H1 (cell line): Measurements from ENCODE around the gene LRRC4C. TPM values are rescaled to one million over a fixed set of nuclear protein-coding genes. Genes with fewer than 3 reads are reported as not detected.

Experiments used
- CTCF ChIA-PET: fragments of 300-600 bp; sonication (Branson Sonifier 250); formaldehyde crosslinking; loops from one replicate; lab custom pipeline; 2021; ENCODE audit not compliant: partially characterized antibody; lab: Charles Lee
- POLR2A ChIA-PET: fragments of 300-600 bp; sonication (Branson Sonifier 250); formaldehyde crosslinking; loops from one replicate; lab custom pipeline; 2021; ENCODE audit warnings: inconsistent platforms; ENCODE audit not compliant: partially characterized antibody; lab: Charles Lee
- DNase-seq, 2 experiments: peaks; one replicate each; pipeline versions ENCODE4 v3.0.0 to v3.0.0-alpha.2; 2010 to 2022; ENCODE audit warnings: low spot score in 2 of 2, low read depth in 1 of 2, mixed read lengths in 1 of 2
- FAIRE-seq: peaks from 2 replicates; lab custom pipeline; 2011; peaks lifted over from hg19 to GRCh38; lab: Jason Lieb, UNC
- H2AFZ ChIP-seq: 2 replicates; pipeline ENCODE4 v1.8.1; 2012; ENCODE audit warnings: low read length, inconsistent platforms
- H2AK5ac ChIP-seq: 2 replicates; pipeline ENCODE4 v1.6.1; 2013; ENCODE audit warnings: low read depth, low read length
- H2BK120ac ChIP-seq: replicated peaks from 2 replicates; pipeline ENCODE3; 2013; ENCODE audit warnings: low read depth, low read length, inconsistent platforms
- H2BK12ac ChIP-seq: 2 replicates; pipeline ENCODE4 v1.6.1; 2013; ENCODE audit warnings: low read depth, low read length
- H2BK15ac ChIP-seq: 2 replicates; pipeline ENCODE4 v1.6.1; 2013; ENCODE audit warnings: low read length
- H2BK20ac ChIP-seq: 2 replicates; pipeline ENCODE4 v1.6.1; 2013; ENCODE audit warnings: low read length
- H2BK5ac ChIP-seq: 2 replicates; pipeline ENCODE4 v1.6.1; 2013; ENCODE audit warnings: low read depth, low read length
- H3K14ac ChIP-seq: 2 replicates; pipeline ENCODE4 v1.6.1; 2013; ENCODE audit warnings: inconsistent platforms; ENCODE audit not compliant: insufficient read length
- H3K18ac ChIP-seq: 2 replicates; pipeline ENCODE4 v1.6.1; 2013; ENCODE audit warnings: low read length; ENCODE audit errors: extremely low read depth
- H3K23ac ChIP-seq: 2 replicates; pipeline ENCODE4 v1.6.1; 2013; ENCODE audit warnings: inconsistent platforms; ENCODE audit not compliant: insufficient read length
- H3K23me2 ChIP-seq: 2 replicates; pipeline ENCODE4 v1.6.1; 2013; ENCODE audit warnings: low read depth, low read length
- H3K27ac ChIP-seq: 2 replicates; pipeline ENCODE4 v1.6.1; 2011; ENCODE audit warnings: low read depth, low read length, inconsistent platforms
- H3K27me3 ChIP-seq, 4 experiments: replicated peaks in 1 of 4; 1 replicate in 1 of 4; 2 replicates in 3 of 4; pipeline versions ENCODE4 v1.6.1 to v1.8.1; 2011 to 2013; ENCODE audit warnings: low read length in 3 of 4, mild to moderate bottlenecking in 3 of 4, inconsistent platforms in 2 of 4, mixed read lengths in 2 of 4, moderate library complexity in 1 of 4; ENCODE audit not compliant: control insufficient read depth in 3 of 4, insufficient read depth in 3 of 4; ENCODE audit errors: extremely low read depth in 1 of 4
- H3K36me3 ChIP-seq, 4 experiments: 2 replicates each; pipeline versions ENCODE4 v1.6.1 to v1.8.1; 2011 to 2013; ENCODE audit warnings: mild to moderate bottlenecking in 4 of 4, low read length in 3 of 4, moderate library complexity in 2 of 4, control low read depth in 1 of 4, inconsistent platforms in 1 of 4; ENCODE audit not compliant: insufficient read depth in 4 of 4, control insufficient read depth in 2 of 4
- H3K4ac ChIP-seq: replicated peaks from 2 replicates; pipeline ENCODE3; 2013; ENCODE audit warnings: low read length, low read depth, mixed read lengths, inconsistent platforms; ENCODE audit not compliant: insufficient read length
- H3K4me1 ChIP-seq, 4 experiments: replicated peaks in 1 of 4; 1 replicate in 1 of 4; 2 replicates in 3 of 4; pipeline versions ENCODE4 v1.6.1 to v1.8.1; 2011 to 2013; ENCODE audit warnings: low read length in 3 of 4, inconsistent platforms in 2 of 4, mixed read lengths in 1 of 4; ENCODE audit not compliant: insufficient read depth in 4 of 4, control insufficient read depth in 3 of 4
- H3K4me2 ChIP-seq, 2 experiments: 2 replicates each; pipeline versions ENCODE4 v1.6.1 to v1.8.1; 2011 to 2013; ENCODE audit warnings: low read depth in 2 of 2, low read length in 2 of 2, control low read depth in 1 of 2, inconsistent platforms in 1 of 2, mild to moderate bottlenecking in 1 of 2; ENCODE audit not compliant: insufficient read depth in 1 of 2
- H3K4me3 ChIP-seq, 4 experiments: fragments of 200-600, 300-600 bp in 1 of 4; sonication (generic), shearing (Covaris generic), sonication (Bioruptor Twin) in 1 of 4; 2 replicates each; pipeline versions ENCODE4 v1.5.1 to v1.8.1; 2011 to 2016; ENCODE audit warnings: low read length in 4 of 4, low read depth in 3 of 4, control low read depth in 2 of 4, inconsistent platforms in 2 of 4, mild to moderate bottlenecking in 2 of 4, mixed read lengths in 1 of 4, moderate library complexity in 1 of 4; ENCODE audit not compliant: insufficient read depth in 2 of 4; ENCODE audit errors: extremely low read depth in 1 of 4
- H3K56ac ChIP-seq: replicated peaks from 2 replicates; pipeline ENCODE3; 2013; ENCODE audit warnings: low read depth, mild to moderate bottlenecking, mixed read lengths, low read length, inconsistent platforms; ENCODE audit not compliant: insufficient read length
- H3K79me1 ChIP-seq: 2 replicates; pipeline ENCODE4 v1.6.1; 2013; ENCODE audit warnings: low read depth, low read length, control low read depth
- H3K79me2 ChIP-seq, 2 experiments: 2 replicates each; pipeline versions ENCODE4 v1.6.1 to v1.8.1; 2012 to 2013; ENCODE audit warnings: low read length in 2 of 2, mild to moderate bottlenecking in 2 of 2, inconsistent platforms in 1 of 2; ENCODE audit not compliant: insufficient read depth in 2 of 2, control insufficient read depth in 1 of 2
- H3K9ac ChIP-seq, 4 experiments: replicated peaks in 1 of 4; 1 replicate in 1 of 4; 2 replicates in 3 of 4; pipeline versions ENCODE4 v1.6.1 to v1.8.1; 2011 to 2013; ENCODE audit warnings: low read depth in 3 of 4, low read length in 3 of 4, control low read depth in 2 of 4, mild to moderate bottlenecking in 2 of 4, moderate library complexity in 2 of 4, inconsistent platforms in 1 of 4; ENCODE audit errors: extremely low read depth in 1 of 4
- H3K9me3 ChIP-seq, 2 experiments: 2 replicates each; pipeline versions ENCODE4 v1.6.1 to v1.8.1; 2012 to 2013; ENCODE audit warnings: mild to moderate bottlenecking in 2 of 2, moderate library complexity in 2 of 2, control low read depth in 1 of 2, inconsistent platforms in 1 of 2, low read depth in 1 of 2, low read length in 1 of 2, mixed read lengths in 1 of 2; ENCODE audit not compliant: insufficient read depth in 2 of 2
- H4K20me1 ChIP-seq, 2 experiments: replicated peaks in 1 of 2; 2 replicates each; pipeline versions ENCODE3 to v1.8.1; 2011 to 2013; ENCODE audit warnings: inconsistent platforms in 2 of 2, low read length in 2 of 2, mild to moderate bottlenecking in 1 of 2; ENCODE audit not compliant: insufficient read depth in 2 of 2, control insufficient read depth in 1 of 2
- H4K5ac ChIP-seq: 2 replicates; pipeline ENCODE4 v1.6.1; 2013; ENCODE audit warnings: low read length, low read depth, mixed read lengths, inconsistent platforms; ENCODE audit not compliant: insufficient read length
- H4K8ac ChIP-seq: 2 replicates; pipeline ENCODE4 v1.8.0; 2013; ENCODE audit warnings: mild to moderate bottlenecking, moderate library complexity, low read length, inconsistent platforms; ENCODE audit not compliant: insufficient read depth; ENCODE audit errors: extremely low read depth
- H4K91ac ChIP-seq: replicated peaks from 2 replicates; pipeline ENCODE3; 2013; ENCODE audit warnings: low read length, mixed read lengths, inconsistent platforms; ENCODE audit not compliant: insufficient read length
- CBX8 ChIP-seq: fragments of 300-800, 300-1000 bp; sonication (generic); IDR thresholded peaks from 2 replicates; pipeline ENCODE4 v1.7.1; 2016; ENCODE audit warnings: low read depth, low read length, borderline replicate concordance
- GTF2F1 ChIP-seq: IDR thresholded peaks from 2 replicates; pipeline ENCODE4 v1.6.1; 2012; ENCODE audit warnings: low read depth, low read length, improper control_type of control experiment, borderline replicate concordance
- HDAC6 ChIP-seq: IDR thresholded peaks from one replicate; pipeline ENCODE4 v1.7.1; 2012; ENCODE audit warnings: low read depth, mild to moderate bottlenecking, inconsistent platforms, low read length, moderate library complexity
- JUN ChIP-seq: IDR thresholded peaks from 2 replicates; pipeline ENCODE4 v1.6.1; 2011; ENCODE audit warnings: low read depth, mild to moderate bottlenecking, improper control_type of control experiment, low read length
- KDM5A ChIP-seq: fragments of 200-600 bp; IDR thresholded peaks from 2 replicates; pipeline ENCODE4 v1.7.1; 2012; ENCODE audit warnings: mild to moderate bottlenecking, low read length, inconsistent platforms, mixed read lengths
- SAP30 ChIP-seq: fragments of 300-600 bp; sonication (generic); IDR thresholded peaks from 2 replicates; pipeline ENCODE4 v1.7.1; 2012; ENCODE audit warnings: low read length, moderate library complexity, mild to moderate bottlenecking, inconsistent platforms; ENCODE audit not compliant: insufficient read depth, insufficient replicate concordance
- SRF ChIP-seq: IDR thresholded peaks from 2 replicates; pipeline ENCODE4 v1.6.1; 2011; ENCODE audit warnings: mild to moderate bottlenecking, low read depth, low read length, moderate library complexity
- TAF7 ChIP-seq: optimal IDR thresholded peaks from 2 replicates; pipeline ENCODE3; 2011; ENCODE audit warnings: low read depth, mild to moderate bottlenecking, inconsistent platforms, low read length, moderate library complexity, borderline replicate concordance
- WGBS, 2 experiments: shearing (Covaris generic) in 1 of 2; methylation state at CpG; one replicate each; pipeline versions ENCODE4 v1.1.6 to v1.1.7; 2013 to 2015; ENCODE audit warnings: low lambda C conversion rate in 2 of 2, mixed read lengths in 2 of 2, inconsistent platforms in 1 of 2, low coverage in 1 of 2, missing lambda C conversion rate in 1 of 2; ENCODE audit not compliant: insufficient replicate concordance in 2 of 2, insufficient coverage in 1 of 2, insufficient read length in 1 of 2; ENCODE audit errors: extremely low coverage in 1 of 2, missing lambda C conversion rate in 1 of 2; 5-methylcytosine and 5-hydroxymethylcytosine counted together
- polyA plus RNA-seq, 7 experiments: library from polyadenylated mRNA; depleted of rRNA in 3 of 7; stranded (reverse) in 5 of 7; unstranded in 2 of 7; fragments of >200 nt in 5 of 7; fragments of 200-250 nt in 2 of 7; gene quantifications; 1 replicate in 5 of 7; 2 replicates in 1 of 7; 4 replicates in 1 of 7; pipeline versions ENCODE4 v1.2.1 to v1.2.3, GENCODE V29; 2011 to 2013; ENCODE audit warnings: missing spikeins in 2 of 7, mixed read lengths in 2 of 7
- total RNA-seq: library from RNA; stranded (reverse); fragmentation: NEBNext Ultra II Directional; extraction: Animal tissue kit (Norgen Biotek cat#: 25700); gene quantifications from 2 replicates; pipeline ENCODE4 v1.2.1, GENCODE V29; 2021
- TF ChIP-seq, protein P1 (sequence below): IDR thresholded peaks from 2 replicates; pipeline ENCODE4 v1.6.1; 2012; ENCODE audit warnings: low read length, inconsistent platforms
- TF ChIP-seq, protein P2 (sequence below): IDR thresholded peaks from 2 replicates; pipeline ENCODE4 v1.6.1; 2011; ENCODE audit warnings: low read length, improper control_type of control experiment

Gene LRRC4C
- total and polyA plus RNA-seq, 2 of the 8 experiments (the other 6 are each of a cell fraction or from before 2014, with no cell fraction given) = 0.23 to 2.2 TPM

DNA sequence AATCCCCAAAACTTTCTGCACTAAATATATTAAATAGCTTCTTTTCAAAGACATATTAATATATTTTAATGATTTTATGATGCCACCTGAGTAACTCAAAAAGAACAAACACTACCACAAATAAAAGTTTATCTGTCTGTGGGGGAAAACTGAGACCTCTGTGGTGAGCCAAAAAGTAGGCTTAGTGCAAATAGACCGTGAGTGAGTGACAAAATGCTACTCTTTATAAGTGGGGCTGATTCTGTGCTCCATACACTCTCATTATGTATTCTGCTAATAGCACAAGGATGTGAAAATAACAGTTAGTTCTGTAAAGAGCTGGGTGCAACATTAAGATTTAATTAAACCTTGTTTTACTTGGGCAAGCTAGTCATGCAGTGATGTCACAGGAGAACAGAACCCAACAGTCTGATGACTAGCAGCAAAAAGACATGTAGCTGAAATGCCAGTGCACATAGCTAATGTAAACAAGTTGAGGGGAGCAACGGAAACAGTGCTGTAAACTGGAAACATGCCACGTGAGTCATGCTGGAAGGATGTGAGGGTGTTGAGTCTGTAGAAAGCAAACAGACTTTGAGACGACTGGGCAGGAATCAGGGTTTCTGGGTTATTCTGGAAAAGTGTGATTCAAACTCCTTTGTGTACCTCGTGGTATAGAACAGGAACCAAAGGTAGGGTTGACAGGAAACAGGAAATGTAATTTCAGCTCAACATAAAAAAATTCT is 1130.4 kb downstream of the LRRC4C start:
- FAIRE-seq (no peak), DNase-seq (no peak)
- H4K91ac ChIP-seq = no peak overlapping the region
- no peak overlapping the region for H3K4ac ChIP-seq
- H4K20me1 ChIP-seq = no peaks in the 10 kb centered on the region
- H3K56ac ChIP-seq = no peak overlapping the region
- no peak overlapping the region for H2BK5ac ChIP-seq
- no peak overlapping the region for H2BK12ac ChIP-seq
- no peak overlapping the region for H3K9ac ChIP-seq
- H3K23me2 ChIP-seq = no peaks in the 10 kb centered on the region
- H4K5ac ChIP-seq = no peak overlapping the region
- no peak overlapping the region for H3K27ac ChIP-seq
- 0 out of 2 replicates have a peak overlapping the region, but pooled peaks have one; percentile 25 for H2AFZ ChIP-seq
- H3K4me3 ChIP-seq = no peak overlapping the region
- no peak overlapping the region for H3K18ac ChIP-seq
- POLR2A ChIA-PET = no interaction called here
- H2BK15ac ChIP-seq = no peak overlapping the region
- H3K79me2 ChIP-seq = no peaks in the 10 kb centered on the region
- H3K4me1 ChIP-seq = no peaks in the 10 kb centered on the region
- no peak overlapping the region for H2AK5ac ChIP-seq
- H3K79me1 ChIP-seq = no peaks in the 10 kb centered on the region
- no peaks in the 10 kb centered on the region for H3K36me3 ChIP-seq
- no peak overlapping the region for H3K23ac ChIP-seq
- H2BK120ac ChIP-seq = no peak overlapping the region
- WGBS, 2 experiments = 79% methylated on average over 5 of the region's 5 CpGs; no CpG with 5 or more reads in 1 of the 2 experiments
- no peaks in the 10 kb centered on the region for H3K9me3 ChIP-seq
- CTCF ChIA-PET = no interaction called here
- H4K8ac ChIP-seq = no peak overlapping the region
- H3K27me3 ChIP-seq = no peaks in the 10 kb centered on the region
- H3K4me2 ChIP-seq = no peak overlapping the region
- H2BK20ac ChIP-seq = no peak overlapping the region
- no peak overlapping the region for H3K14ac ChIP-seq
- TF ChIP-seq, protein P1, sequence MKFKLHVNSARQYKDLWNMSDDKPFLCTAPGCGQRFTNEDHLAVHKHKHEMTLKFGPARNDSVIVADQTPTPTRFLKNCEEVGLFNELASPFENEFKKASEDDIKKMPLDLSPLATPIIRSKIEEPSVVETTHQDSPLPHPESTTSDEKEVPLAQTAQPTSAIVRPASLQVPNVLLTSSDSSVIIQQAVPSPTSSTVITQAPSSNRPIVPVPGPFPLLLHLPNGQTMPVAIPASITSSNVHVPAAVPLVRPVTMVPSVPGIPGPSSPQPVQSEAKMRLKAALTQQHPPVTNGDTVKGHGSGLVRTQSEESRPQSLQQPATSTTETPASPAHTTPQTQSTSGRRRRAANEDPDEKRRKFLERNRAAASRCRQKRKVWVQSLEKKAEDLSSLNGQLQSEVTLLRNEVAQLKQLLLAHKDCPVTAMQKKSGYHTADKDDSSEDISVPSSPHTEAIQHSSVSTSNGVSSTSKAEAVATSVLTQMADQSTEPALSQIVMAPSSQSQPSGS = no peak
- no peak for TF ChIP-seq TAF7
- TF ChIP-seq GTF2F1 = no peak
- TF ChIP-seq SAP30 = no peak
- no peak for TF ChIP-seq JUN
- TF ChIP-seq CBX8 = no peak
- TF ChIP-seq, protein P2, sequence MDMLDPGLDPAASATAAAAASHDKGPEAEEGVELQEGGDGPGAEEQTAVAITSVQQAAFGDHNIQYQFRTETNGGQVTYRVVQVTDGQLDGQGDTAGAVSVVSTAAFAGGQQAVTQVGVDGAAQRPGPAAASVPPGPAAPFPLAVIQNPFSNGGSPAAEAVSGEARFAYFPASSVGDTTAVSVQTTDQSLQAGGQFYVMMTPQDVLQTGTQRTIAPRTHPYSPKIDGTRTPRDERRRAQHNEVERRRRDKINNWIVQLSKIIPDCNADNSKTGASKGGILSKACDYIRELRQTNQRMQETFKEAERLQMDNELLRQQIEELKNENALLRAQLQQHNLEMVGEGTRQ = no peak
- no peak for TF ChIP-seq HDAC6
- TF ChIP-seq KDM5A = no peak
- TF ChIP-seq SRF = no peak
